ENCODE measurements around the gene SULT4A1. TPM values are rescaled to one million over a fixed set of nuclear protein-coding genes. Genes with fewer than 3 reads are reported as not detected.

SULT4A1 gene
- polyA plus RNA-seq, 1 experiment, result 0.14 TPM

GRCh38 chr22:43812890-43813289, 49.4 kb downstream of the SULT4A1 start:
- CTCF ChIA-PET, result interaction anchor here (0.6 to 1.2 kb wide), 2 partner anchors 14 to 72 kb away, joined by 3 to 4 read pairs; no protein-coding TSS in a partner anchor
- Histone ChIP-seq H3K27ac (ENCODE audit: low read depth, low read length) (peak overlapping the region; percentile 61), H3K9me3 (ENCODE audit: control insufficient read depth, insufficient read depth, low read length) (no peaks in the 10 kb centered on the region), H3K4me3 (ENCODE audit: low read depth, low read length) (peak overlapping the region; percentile 93), H3K27me3 (ENCODE audit: control insufficient read depth, insufficient read depth, low read length) (no peaks in the 10 kb centered on the region)
- DNase-seq (ENCODE audit: low read depth, low spot score), result no peak
- TF ChIP-seq, protein P1, sequence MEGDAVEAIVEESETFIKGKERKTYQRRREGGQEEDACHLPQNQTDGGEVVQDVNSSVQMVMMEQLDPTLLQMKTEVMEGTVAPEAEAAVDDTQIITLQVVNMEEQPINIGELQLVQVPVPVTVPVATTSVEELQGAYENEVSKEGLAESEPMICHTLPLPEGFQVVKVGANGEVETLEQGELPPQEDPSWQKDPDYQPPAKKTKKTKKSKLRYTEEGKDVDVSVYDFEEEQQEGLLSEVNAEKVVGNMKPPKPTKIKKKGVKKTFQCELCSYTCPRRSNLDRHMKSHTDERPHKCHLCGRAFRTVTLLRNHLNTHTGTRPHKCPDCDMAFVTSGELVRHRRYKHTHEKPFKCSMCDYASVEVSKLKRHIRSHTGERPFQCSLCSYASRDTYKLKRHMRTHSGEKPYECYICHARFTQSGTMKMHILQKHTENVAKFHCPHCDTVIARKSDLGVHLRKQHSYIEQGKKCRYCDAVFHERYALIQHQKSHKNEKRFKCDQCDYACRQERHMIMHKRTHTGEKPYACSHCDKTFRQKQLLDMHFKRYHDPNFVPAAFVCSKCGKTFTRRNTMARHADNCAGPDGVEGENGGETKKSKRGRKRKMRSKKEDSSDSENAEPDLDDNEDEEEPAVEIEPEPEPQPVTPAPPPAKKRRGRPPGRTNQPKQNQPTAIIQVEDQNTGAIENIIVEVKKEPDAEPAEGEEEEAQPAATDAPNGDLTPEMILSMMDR (IDR thresholded peaks at IDR 0.05; ENCODE audit: low read depth, low read length), result no peak
- POLR2A ChIA-PET, result no interaction called here

DNA sequence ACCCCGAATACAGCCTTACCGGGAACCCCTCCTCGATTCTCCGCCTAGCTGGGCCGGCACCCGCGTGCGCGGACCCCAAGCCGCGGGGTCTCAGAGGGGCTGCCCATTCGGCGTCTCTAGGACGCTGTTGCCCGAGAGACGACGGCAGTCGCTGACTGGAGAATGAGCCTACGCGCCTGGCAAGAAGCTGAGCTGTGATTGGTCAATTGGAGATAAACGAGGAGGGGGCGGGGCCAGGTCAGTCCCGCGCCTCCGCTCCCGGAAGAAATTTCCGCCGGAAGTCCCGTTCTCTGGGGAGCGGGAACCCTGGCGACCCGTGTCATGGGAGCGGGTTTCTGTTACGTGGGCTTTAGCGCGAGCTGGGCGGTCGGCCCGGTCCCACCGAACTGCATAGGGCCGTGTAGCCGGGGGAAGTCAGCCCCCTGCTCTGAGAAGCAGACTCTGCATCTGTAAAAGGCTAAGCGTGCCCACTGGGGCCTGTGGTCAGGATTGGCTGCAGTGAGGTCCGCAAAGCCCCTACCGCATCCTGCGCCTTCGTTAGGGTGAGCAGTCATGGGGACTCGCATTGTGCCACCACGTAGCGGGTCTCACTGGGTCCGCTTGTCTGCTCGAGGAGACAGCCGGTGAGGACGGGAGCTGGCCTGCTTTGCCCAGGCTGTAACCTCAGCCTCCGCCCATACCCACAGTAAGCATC, 50.0 kb downstream of the SULT4A1 start, which contains the start of gene EFCAB6:
Gene EFCAB6 (minus strand): TSS at position 157 of the 694 bp plus-strand sequence. CDS start 29,987 bp downstream, outside the sequence.
- H3K27ac ChIP-seq (ENCODE audit: low read depth, low read length), result peak within 1 kb of the TSS; percentile 61
- H3K27me3 ChIP-seq (ENCODE audit: control insufficient read depth, insufficient read depth, low read length), result no peaks in the 10 kb centered on the region
- ChIA-PET POLR2A (no interaction called here), CTCF (interaction anchor here (1.2 kb wide), 2 partner anchors 15 to 581 kb away, joined by 4 to 6 read pairs; no protein-coding TSS in a partner anchor)
- DNase-seq (ENCODE audit: low read depth, low spot score), result peak; percentile 77
- no peaks in the 10 kb centered on the region for H3K9me3 ChIP-seq (ENCODE audit: control insufficient read depth, insufficient read depth, low read length)
- H3K4me3 ChIP-seq (ENCODE audit: low read depth, low read length), result peak within 1 kb of the TSS; percentile 93
- TF ChIP-seq, protein P1 (IDR thresholded peaks at IDR 0.05; ENCODE audit: low read depth, low read length), result no peak

DNA sequence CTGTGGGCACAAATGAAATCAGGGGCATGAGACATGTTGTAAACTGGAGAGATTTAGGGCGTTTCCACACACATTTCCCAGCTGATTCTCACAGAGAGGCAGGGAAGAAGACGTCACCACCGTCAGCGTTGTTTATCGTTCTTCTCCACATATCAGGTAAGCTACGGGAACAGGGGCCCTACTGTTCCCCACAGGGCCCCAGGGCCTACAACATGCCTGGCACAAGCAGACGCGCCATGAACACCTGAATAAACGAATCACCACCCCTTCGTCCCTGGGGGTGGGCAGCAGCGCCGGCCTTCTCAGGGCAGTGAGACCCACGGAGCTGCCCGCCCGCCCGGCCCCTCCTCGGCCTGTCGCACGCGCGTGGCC, 50.5 kb downstream of the SULT4A1 start:
- H3K9me3 ChIP-seq (ENCODE audit: control insufficient read depth, insufficient read depth, low read length), result no peaks in the 10 kb centered on the region
- ChIA-PET POLR2A (no interaction called here), CTCF (interaction anchor here (1.2 kb wide), 2 partner anchors 15 to 580 kb away, joined by 4 to 6 read pairs; no protein-coding TSS in a partner anchor)
- H3K4me3 ChIP-seq (ENCODE audit: low read depth, low read length), result peak overlapping the region; percentile 93
- no peaks in the 10 kb centered on the region for H3K27me3 ChIP-seq (ENCODE audit: control insufficient read depth, insufficient read depth, low read length)
- TF ChIP-seq, protein P1 (IDR thresholded peaks at IDR 0.05; ENCODE audit: low read depth, low read length), result no peak
- DNase-seq (ENCODE audit: low read depth, low spot score), result no peak
- H3K27ac ChIP-seq (ENCODE audit: low read depth, low read length), result no peak overlapping the region

GRCh38 chr22:43802897-43803495, 59.3 kb downstream of the SULT4A1 start:
- TF ChIP-seq, protein P1 (IDR thresholded peaks at IDR 0.05; ENCODE audit: low read depth, low read length), result no peak
- Histone ChIP-seq H3K27ac (ENCODE audit: low read depth, low read length) (no peak overlapping the region), H3K4me3 (ENCODE audit: low read depth, low read length) (no peak overlapping the region), H3K27me3 (ENCODE audit: control insufficient read depth, insufficient read depth, low read length) (peaks cover 10% of the 10 kb centered on the region), H3K9me3 (ENCODE audit: control insufficient read depth, insufficient read depth, low read length) (no peaks in the 10 kb centered on the region)
- POLR2A ChIA-PET, result no interaction called here
- DNase-seq (ENCODE audit: low read depth, low spot score), result no peak
- CTCF ChIA-PET, result no interaction called here

DNA sequence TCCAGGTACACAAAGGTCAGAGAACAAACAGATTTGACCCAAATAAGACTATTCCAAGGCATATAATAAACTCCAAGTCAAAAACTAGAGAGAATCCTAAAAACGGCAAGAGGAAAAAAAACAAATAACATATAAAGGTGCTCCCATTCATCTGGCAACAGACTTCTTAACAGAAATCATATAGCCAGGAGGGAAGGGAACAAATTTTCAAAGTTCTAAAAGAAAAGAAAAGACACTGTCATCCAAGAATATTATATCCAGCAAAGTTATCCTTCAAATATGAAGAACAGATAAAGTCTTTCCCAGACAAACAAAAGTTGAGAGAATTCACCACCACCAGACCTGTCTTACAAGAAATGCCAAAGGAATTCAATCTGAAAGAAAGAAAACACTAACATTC, 61.3 kb downstream of the SULT4A1 start:
- CTCF ChIA-PET, result no interaction called here
- POLR2A ChIA-PET, result no interaction called here
- Histone ChIP-seq H3K9me3 (ENCODE audit: control insufficient read depth, insufficient read depth, low read length) (no peaks in the 10 kb centered on the region), H3K27ac (ENCODE audit: low read depth, low read length) (no peak overlapping the region), H3K4me3 (ENCODE audit: low read depth, low read length) (no peak overlapping the region), H3K27me3 (ENCODE audit: control insufficient read depth, insufficient read depth, low read length) (peaks cover 10% of the 10 kb centered on the region)
- no peak for DNase-seq (ENCODE audit: low read depth, low spot score)
- TF ChIP-seq, protein P1 (IDR thresholded peaks at IDR 0.05; ENCODE audit: low read depth, low read length), result no peak
